PC-3 (cell line): Measurements from ENCODE around the gene FGF16.

ENCODE experiments used
- CTCF ChIP-seq: fragments of 300-600 bp; sonication (generic); conservative IDR thresholded peaks from 2 replicates; pipeline ENCODE4 v1.5.1; 2017; ENCODE audit warnings: antibody characterized with exemption, low read depth, mild to moderate bottlenecking, low read length
- EZH2 ChIP-seq: fragments of 300-600 bp; sonication (generic); IDR thresholded peaks from one replicate; pipeline ENCODE4 v1.6.1; 2017; ENCODE audit warnings: antibody characterized with exemption, mild to moderate bottlenecking, low read length; ENCODE audit not compliant: unreplicated experiment

- no peak for TF ChIP-seq CTCF
- no peak for TF ChIP-seq EZH2
These were observed 36.9 kb downstream of the FGF16 start for GRCh38 chrX:77484045-77484444.
